Keratinocyte (primary cell): ENCODE results near the gene EYA3. TPM values are rescaled to one million over a fixed set of nuclear protein-coding genes. Genes with fewer than 3 reads are reported as not detected.

Source experiments
- DNase-seq: peaks from one replicate; pipeline ENCODE4 v3.0.0-alpha.2; 2011; ENCODE audit warnings: low read depth, missing footprints, low spot score
- FAIRE-seq: peaks from 2 replicates; lab custom pipeline; 2011; peaks lifted over from hg19 to GRCh38; lab: Jason Lieb, UNC
- H2AFZ ChIP-seq: 2 replicates; pipeline ENCODE4 v1.6.0; 2012; ENCODE audit warnings: low read length, control low read depth, inconsistent platforms; ENCODE audit not compliant: control insufficient read depth
- H3K27ac ChIP-seq: 2 replicates; pipeline ENCODE4 v1.5.1; 2011; ENCODE audit warnings: low read length; ENCODE audit not compliant: control insufficient read depth, insufficient read depth
- H3K27me3 ChIP-seq: 3 replicates; pipeline ENCODE4 v1.6.0; 2011; ENCODE audit warnings: low read length; ENCODE audit not compliant: control insufficient read depth, insufficient read depth; ENCODE audit errors: extremely low read depth
- H3K36me3 ChIP-seq, 2 experiments: 2 replicates in 1 of 2; 3 replicates in 1 of 2; pipeline ENCODE4 v1.5.1; 2011; ENCODE audit warnings: low read length in 2 of 2, mild to moderate bottlenecking in 1 of 2; ENCODE audit not compliant: control insufficient read depth in 2 of 2, insufficient read depth in 2 of 2; ENCODE audit errors: extremely low read depth in 1 of 2
- H3K4me1 ChIP-seq: 3 replicates; pipeline ENCODE4 v1.5.1; 2011; ENCODE audit warnings: low read length; ENCODE audit not compliant: control insufficient read depth, insufficient read depth; ENCODE audit errors: extremely low read depth
- H3K4me2 ChIP-seq: 3 replicates; pipeline ENCODE4 v1.6.0; 2011; ENCODE audit warnings: low read depth, low read length; ENCODE audit not compliant: control insufficient read depth, insufficient read depth; ENCODE audit errors: extremely low read depth
- H3K4me3 ChIP-seq, 3 experiments: fragments of 200-600 bp in 1 of 3; sonication (generic) in 1 of 3; 2 replicates in 2 of 3; 3 replicates in 1 of 3; pipeline ENCODE4 v1.5.1; 2011 to 2016; ENCODE audit warnings: low read length in 3 of 3, mild to moderate bottlenecking in 3 of 3, control low read depth in 2 of 3, inconsistent platforms in 1 of 3, low read depth in 1 of 3, mixed read lengths in 1 of 3, mixed run types in 1 of 3, moderate library complexity in 1 of 3; ENCODE audit not compliant: control insufficient read depth in 2 of 3, insufficient read depth in 2 of 3; ENCODE audit errors: extremely low read depth in 1 of 3
- H3K79me2 ChIP-seq: 2 replicates; pipeline ENCODE4 v1.6.0; 2012; ENCODE audit warnings: low read length; ENCODE audit not compliant: control insufficient read depth, insufficient read depth
- H3K9ac ChIP-seq: 3 replicates; pipeline ENCODE4 v1.6.0; 2011; ENCODE audit warnings: low read length; ENCODE audit not compliant: control insufficient read depth, insufficient read depth; ENCODE audit errors: extremely low read depth
- H3K9me1 ChIP-seq: 3 replicates; pipeline ENCODE4 v1.6.0; 2011; ENCODE audit warnings: low read length; ENCODE audit not compliant: control insufficient read depth, insufficient read depth; ENCODE audit errors: extremely low read depth
- H3K9me3 ChIP-seq: 2 replicates; pipeline ENCODE4 v1.5.1; 2012; ENCODE audit warnings: low read depth, low read length; ENCODE audit not compliant: control insufficient read depth
- H4K20me1 ChIP-seq: 3 replicates; pipeline ENCODE4 v1.6.0; 2011; ENCODE audit warnings: low read length; ENCODE audit not compliant: control insufficient read depth, insufficient read depth; ENCODE audit errors: extremely low read depth
- EZH2 ChIP-seq: IDR thresholded peaks from one replicate; pipeline ENCODE4 v1.6.1; 2012; ENCODE audit warnings: inconsistent platforms, mild to moderate bottlenecking, low read length, moderate library complexity
- dilution Hi-C: fragments of 300-500 bp; cut with MboI; formaldehyde crosslinking; loops from one replicate; pipeline ENCODE4 v1.7.0; 2020; ENCODE audit warnings: low sequenced_read_pairs; ENCODE audit not compliant: extremely low pct_ligation_motif_present
- polyA plus RNA-seq, 5 experiments: library from polyadenylated mRNA; depleted of rRNA in 3 of 5; stranded (reverse) in 3 of 5; stranded (forward) in 1 of 5; unstranded in 1 of 5; fragments of >200 nt; gene quantifications; 1 replicate in 1 of 5; 2 replicates in 3 of 5; 3 replicates in 1 of 5; pipeline versions ENCODE4 v1.2.1 to v1.2.3, GENCODE V29; 2011 to 2012; ENCODE audit warnings: missing spikeins in 2 of 5, low read depth in 1 of 5, low replicate concordance in 1 of 5
- TF ChIP-seq, protein P1 (sequence below), 3 experiments: IDR thresholded peaks in 1 of 3; conservative IDR thresholded peaks in 1 of 3; optimal IDR thresholded peaks in 1 of 3; 2 replicates in 2 of 3; 3 replicates in 1 of 3; pipeline versions ENCODE3 to v1.5.1; 2011; ENCODE audit warnings: low read length in 3 of 3, mild to moderate bottlenecking in 3 of 3, moderate library complexity in 2 of 3, control low read depth in 1 of 3, inconsistent platforms in 1 of 3; ENCODE audit not compliant: insufficient read depth in 2 of 3; ENCODE audit errors: extremely low read depth in 1 of 3

EYA3 gene
- polyA plus RNA-seq, 1 donor (not counting 4 experiments of a cell fraction or from before 2014, with no cell fraction given) = 17.6 TPM

DNA sequence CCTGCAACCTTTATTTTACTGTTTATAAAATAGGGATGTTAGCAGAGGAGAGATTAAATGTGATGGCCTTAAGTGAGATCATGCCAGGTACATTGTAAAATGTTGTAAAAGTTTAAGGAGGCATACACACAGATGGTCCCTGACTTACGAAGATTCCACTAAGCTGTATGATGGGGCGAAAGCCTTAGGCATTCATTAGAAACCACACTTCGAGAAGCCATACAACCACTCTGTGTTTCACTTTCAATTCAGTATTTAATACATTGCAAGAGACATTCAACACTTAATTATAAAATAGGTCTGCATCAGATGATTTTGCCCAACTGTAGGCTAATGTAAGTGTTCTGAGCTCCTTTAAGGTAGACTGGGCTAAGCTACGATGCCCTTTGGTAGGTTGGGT, 149.9 kb downstream of the EYA3 start:
- H3K36me3 ChIP-seq = no peaks in the 10 kb centered on the region
- no peak for FAIRE-seq
- no peak overlapping the region for H3K4me2 ChIP-seq
- no peaks in the 10 kb centered on the region for H4K20me1 ChIP-seq
- H3K27ac ChIP-seq = no peak overlapping the region
- H3K27me3 ChIP-seq = peaks cover 10% of the 10 kb centered on the region
- dilution Hi-C loops = no loop called here
- H3K4me3 ChIP-seq = no peak overlapping the region
- no peaks in the 10 kb centered on the region for H3K9me3 ChIP-seq
- no peaks in the 10 kb centered on the region for H3K9me1 ChIP-seq
- DNase-seq = no peak
- H3K9ac ChIP-seq = no peak overlapping the region
- TF ChIP-seq, protein P1, sequence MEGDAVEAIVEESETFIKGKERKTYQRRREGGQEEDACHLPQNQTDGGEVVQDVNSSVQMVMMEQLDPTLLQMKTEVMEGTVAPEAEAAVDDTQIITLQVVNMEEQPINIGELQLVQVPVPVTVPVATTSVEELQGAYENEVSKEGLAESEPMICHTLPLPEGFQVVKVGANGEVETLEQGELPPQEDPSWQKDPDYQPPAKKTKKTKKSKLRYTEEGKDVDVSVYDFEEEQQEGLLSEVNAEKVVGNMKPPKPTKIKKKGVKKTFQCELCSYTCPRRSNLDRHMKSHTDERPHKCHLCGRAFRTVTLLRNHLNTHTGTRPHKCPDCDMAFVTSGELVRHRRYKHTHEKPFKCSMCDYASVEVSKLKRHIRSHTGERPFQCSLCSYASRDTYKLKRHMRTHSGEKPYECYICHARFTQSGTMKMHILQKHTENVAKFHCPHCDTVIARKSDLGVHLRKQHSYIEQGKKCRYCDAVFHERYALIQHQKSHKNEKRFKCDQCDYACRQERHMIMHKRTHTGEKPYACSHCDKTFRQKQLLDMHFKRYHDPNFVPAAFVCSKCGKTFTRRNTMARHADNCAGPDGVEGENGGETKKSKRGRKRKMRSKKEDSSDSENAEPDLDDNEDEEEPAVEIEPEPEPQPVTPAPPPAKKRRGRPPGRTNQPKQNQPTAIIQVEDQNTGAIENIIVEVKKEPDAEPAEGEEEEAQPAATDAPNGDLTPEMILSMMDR (optimal IDR thresholded peaks at IDR 0.05 in 1 of 3, IDR thresholded peaks at IDR 0.05 in 1 of 3, conservative IDR thresholded peaks at IDR 0.05 in 1 of 3; ENCODE audit: extremely low read depth in 1 of 3, insufficient read depth in 2 of 3, low read length in 3 of 3) = no peak
- no peak for TF ChIP-seq EZH2
- H3K79me2 ChIP-seq = no peaks in the 10 kb centered on the region
- peaks cover 13% of the 10 kb centered on the region for H3K4me1 ChIP-seq
- H2AFZ ChIP-seq = no peak overlapping the region

DNA sequence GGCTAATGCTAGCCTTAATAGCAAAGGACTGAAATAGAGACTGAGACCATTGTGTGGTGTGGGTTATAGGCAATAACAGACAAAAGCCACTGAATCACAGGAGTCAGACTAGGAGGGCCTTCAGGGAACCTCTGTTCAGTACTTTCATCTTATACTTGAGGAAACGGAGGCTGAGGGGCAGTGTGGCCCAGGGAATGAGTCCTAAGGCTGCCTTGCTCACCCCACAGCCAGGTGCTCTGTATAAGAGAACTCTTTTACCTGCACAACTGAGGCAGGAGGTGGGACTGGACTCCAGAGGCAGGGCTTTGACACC, 150.9 kb downstream of the EYA3 start:
- Histone ChIP-seq H4K20me1 (no peaks in the 10 kb centered on the region), H3K4me2 (no peak overlapping the region), H3K79me2 (no peaks in the 10 kb centered on the region), H3K9me3 (no peaks in the 10 kb centered on the region), H3K36me3 (no peaks in the 10 kb centered on the region), H3K4me1 (peaks cover 13% of the 10 kb centered on the region), H3K9me1 (no peaks in the 10 kb centered on the region), H2AFZ (no peak overlapping the region), H3K4me3 (no peak overlapping the region), H3K27ac (no peak overlapping the region), H3K27me3 (peaks cover 10% of the 10 kb centered on the region), H3K9ac (no peak overlapping the region)
- DNase-seq (no peak), FAIRE-seq (no peak)
- TF ChIP-seq, protein P1 (optimal IDR thresholded peaks at IDR 0.05 in 1 of 3, IDR thresholded peaks at IDR 0.05 in 1 of 3, conservative IDR thresholded peaks at IDR 0.05 in 1 of 3; ENCODE audit: extremely low read depth in 1 of 3, insufficient read depth in 2 of 3, low read length in 3 of 3) = no peak
- TF ChIP-seq EZH2 = no peak
- dilution Hi-C loops = no loop called here
